Nucleus accumbens (tissue), 56 donors: ENCODE measurements around the gene SLC17A6.

Experiments used
- DNase-seq, 56 donors: peaks; one replicate each; lab custom pipeline; 2025; lab: John Stamatoyannopoulos, UW

SLC17A6 gene

GRCh38 chr11:22337596-22338485 lies at the start of gene SLC17A6:
Gene SLC17A6 (plus strand): TSS chr11:22338381. CDS start chr11:22338534, 153 bp downstream.
- no peak for DNase-seq

GRCh38 chr11:22302368-22302767 lies 35.8 kb upstream of the SLC17A6 start:
- no peak for DNase-seq

- DNase-seq: no peak
Measured at GRCh38 chr11:22304337-22304961, 33.7 kb upstream of the SLC17A6 start.

GRCh38 chr11:22317656-22318055 lies 20.5 kb upstream of the SLC17A6 start:
- no peak for DNase-seq

GRCh38 chr11:22331771-22332170 lies 6.4 kb upstream of the SLC17A6 start:
- DNase-seq: no peak

GRCh38 chr11:22336587-22336986 lies 1.6 kb upstream of the SLC17A6 start:
- no peak for DNase-seq

- DNase-seq: no peak
Measured at GRCh38 chr11:22339611-22340010, 1.4 kb downstream of the SLC17A6 start.

- no peak for DNase-seq
Measured at GRCh38 chr11:22340235-22340634, 2.1 kb downstream of the SLC17A6 start.

- DNase-seq: no peak
Measured at GRCh38 chr11:22340701-22341587, 2.8 kb downstream of the SLC17A6 start.

- DNase-seq: no peak
Measured at GRCh38 chr11:22341588-22341931, 3.4 kb downstream of the SLC17A6 start.

- no peak for DNase-seq
Measured at GRCh38 chr11:22342211-22343031, 4.2 kb downstream of the SLC17A6 start.

- DNase-seq: no peak
Measured at GRCh38 chr11:22343032-22343324, 4.8 kb downstream of the SLC17A6 start.

- DNase-seq: no peak
Measured at GRCh38 chr11:22343371-22344032, 5.3 kb downstream of the SLC17A6 start.

GRCh38 chr11:22344081-22344480 lies 5.9 kb downstream of the SLC17A6 start:
- DNase-seq: no peak

- DNase-seq: no peak
Measured at GRCh38 chr11:22346282-22346681, 8.1 kb downstream of the SLC17A6 start.

GRCh38 chr11:22347857-22348487 lies 9.8 kb downstream of the SLC17A6 start:
- DNase-seq: no peak

GRCh38 chr11:22349491-22349890 lies 11.3 kb downstream of the SLC17A6 start:
- no peak for DNase-seq

GRCh38 chr11:22359295-22359694 lies 21.1 kb downstream of the SLC17A6 start:
- no peak for DNase-seq

GRCh38 chr11:22371160-22371559 lies 33.0 kb downstream of the SLC17A6 start:
- DNase-seq: no peak
